ENCODE measurements around the gene SAFB. TPM values are rescaled to one million over a fixed set of nuclear protein-coding genes. Genes with fewer than 3 reads are reported as not detected.
A peak's percentile ranks its signal among the peaks of the same experiment; 100 is the strongest.

Gene SAFB
- polyA plus RNA-seq, 1 of the 3 experiments (the other 2 are of a cell fraction) = 90.0 TPM

- CTCF ChIA-PET = no interaction called here
- Histone ChIP-seq H3K79me2 (ENCODE audit: insufficient read depth) (no peaks in the 10 kb centered on the region), H3K4me3 (ENCODE audit: low read depth in 2 of 2, low read length in 1 of 2) (no peak overlapping the region), H3K27ac (ENCODE audit: low read depth in 2 of 2, low read length in 1 of 2) (no peak overlapping the region), H3K4me1 (ENCODE audit: control insufficient read depth in 1 of 2, insufficient read depth in 2 of 2, low read depth in 1 of 2, low read length in 1 of 2) (peaks cover 0 to 9% of the 10 kb centered on the region in 2 experiments; a peak in 1 of 4 replicates), H3K9me2 (no peaks in the 10 kb centered on the region), H4K20me1 (ENCODE audit: insufficient read depth) (no peaks in the 10 kb centered on the region), H3K4me2 (no peak overlapping the region), H2AFZ (ENCODE audit: low read depth) (no peak overlapping the region), H3K36me3 (replicated peaks in 1 of 2; ENCODE audit: control insufficient read depth in 1 of 2, insufficient read depth in 2 of 2, low read length in 1 of 2) (peaks cover 8 to 85% of the 10 kb centered on the region in 2 experiments), H3K9me3 (no peaks in the 10 kb centered on the region), H3F3A (replicated peaks; ENCODE audit: insufficient read depth) (no peaks in the 10 kb centered on the region), H3K27me3 (ENCODE audit: insufficient read depth) (no peaks in the 10 kb centered on the region), H3K9ac (no peak overlapping the region)
- POLR2A ChIA-PET = no interaction called here
- TF ChIP-seq PBX3 (IDR thresholded peaks at IDR 0.05) = no peak
- no peak for TF ChIP-seq MXI1 (IDR thresholded peaks at IDR 0.05; ENCODE audit: low read depth, low read length)
- no peak for TF ChIP-seq ELF1 (IDR thresholded peaks at IDR 0.05)
- TF ChIP-seq EP300 (IDR thresholded peaks at IDR 0.05; ENCODE audit: borderline replicate concordance in 1 of 2, low read depth in 1 of 2, low read length in 1 of 2) = no peak
- no peak for TF ChIP-seq YY1 (IDR thresholded peaks at IDR 0.05; ENCODE audit: low read depth)
- no peak for TF ChIP-seq FOXM1 (IDR thresholded peaks at IDR 0.05; ENCODE audit: low read depth)
- no peak for TF ChIP-seq EZH2phosphoT487 (IDR thresholded peaks at IDR 0.05; ENCODE audit: borderline replicate concordance, low read depth)
- TF ChIP-seq ZBTB33 (IDR thresholded peaks at IDR 0.05; ENCODE audit: borderline replicate concordance, low read depth) = no peak
- TF ChIP-seq TAF1 (IDR thresholded peaks at IDR 0.05; ENCODE audit: borderline replicate concordance, low read depth, low read length) = no peak
- TF ChIP-seq CHD2 (IDR thresholded peaks at IDR 0.05; ENCODE audit: low read length, partially characterized antibody) = no peak
- no peak for TF ChIP-seq NRF1 (IDR thresholded peaks at IDR 0.05; ENCODE audit: low read depth, low read length)
- DNase-seq = peak; percentile 20
- WGBS (ENCODE audit: low lambda C conversion rate) = 98% methylated on average over 6 of the region's 22 CpGs
Measured at GRCh38 chr19:5590151-5590864, 32.6 kb upstream of the SAFB start.

- Histone ChIP-seq H3K4me1 (ENCODE audit: control insufficient read depth in 1 of 2, insufficient read depth in 2 of 2, low read depth in 1 of 2, low read length in 1 of 2) (peaks cover 0 to 9% of the 10 kb centered on the region in 2 experiments; a peak in 1 of 4 replicates), H3F3A (replicated peaks; ENCODE audit: insufficient read depth) (no peaks in the 10 kb centered on the region), H3K36me3 (replicated peaks in 1 of 2; ENCODE audit: control insufficient read depth in 1 of 2, insufficient read depth in 2 of 2, low read length in 1 of 2) (peaks cover 9 to 90% of the 10 kb centered on the region in 2 experiments), H3K9ac (no peak overlapping the region), H2AFZ (ENCODE audit: low read depth) (no peak overlapping the region), H3K27ac (ENCODE audit: low read depth in 2 of 2, low read length in 1 of 2) (no peak overlapping the region), H3K79me2 (ENCODE audit: insufficient read depth) (no peaks in the 10 kb centered on the region), H3K4me3 (ENCODE audit: low read depth in 2 of 2, low read length in 1 of 2) (no peak overlapping the region), H4K20me1 (ENCODE audit: insufficient read depth) (no peaks in the 10 kb centered on the region), H3K9me2 (no peaks in the 10 kb centered on the region), H3K4me2 (no peak overlapping the region), H3K27me3 (ENCODE audit: insufficient read depth) (no peaks in the 10 kb centered on the region), H3K9me3 (no peaks in the 10 kb centered on the region)
- ChIA-PET CTCF (no interaction called here), POLR2A (no interaction called here)
- DNase-seq = peak; percentile 20
- WGBS (ENCODE audit: low lambda C conversion rate) = 96% methylated on average over 9 of the region's 9 CpGs
- TF ChIP-seq YY1 (IDR thresholded peaks at IDR 0.05; ENCODE audit: low read depth) (no peak), EZH2phosphoT487 (IDR thresholded peaks at IDR 0.05; ENCODE audit: borderline replicate concordance, low read depth) (no peak), FOSL2 (IDR thresholded peaks at IDR 0.05; ENCODE audit: borderline replicate concordance, low read depth) (no peak), ZBTB33 (IDR thresholded peaks at IDR 0.05; ENCODE audit: borderline replicate concordance, low read depth) (no peak), TCF12 (IDR thresholded peaks at IDR 0.05) (no peak), SMC3 (IDR thresholded peaks at IDR 0.05; ENCODE audit: low read depth, low read length) (no peak), USF2 (IDR thresholded peaks at IDR 0.05; ENCODE audit: borderline replicate concordance, low read depth, low read length) (no peak), RXRA (IDR thresholded peaks at IDR 0.05; ENCODE audit: borderline replicate concordance, low read depth) (no peak), EP300 (IDR thresholded peaks at IDR 0.05; ENCODE audit: borderline replicate concordance in 1 of 2, low read depth in 1 of 2, low read length in 1 of 2) (no peak), CTCF (IDR thresholded peaks at IDR 0.05) (no peak), FOXM1 (IDR thresholded peaks at IDR 0.05; ENCODE audit: low read depth) (no peak), NFIC (IDR thresholded peaks at IDR 0.05; ENCODE audit: borderline replicate concordance) (no peak), NRF1 (IDR thresholded peaks at IDR 0.05; ENCODE audit: low read depth, low read length) (no peak), MXI1 (IDR thresholded peaks at IDR 0.05; ENCODE audit: low read depth, low read length) (no peak), RFX5 (IDR thresholded peaks at IDR 0.05; ENCODE audit: low read length) (no peak)
Measured at GRCh38 chr19:5590865-5591154, 32.1 kb upstream of the SAFB start.
